OCI-M2 (cell line): ENCODE results near the gene ADGRB2.

Experiments used
- DNase-seq: peaks from one replicate; lab custom pipeline; 2025; ENCODE audit not compliant: unreplicated experiment; lab: John Stamatoyannopoulos, UW

ADGRB2 gene

DNA sequence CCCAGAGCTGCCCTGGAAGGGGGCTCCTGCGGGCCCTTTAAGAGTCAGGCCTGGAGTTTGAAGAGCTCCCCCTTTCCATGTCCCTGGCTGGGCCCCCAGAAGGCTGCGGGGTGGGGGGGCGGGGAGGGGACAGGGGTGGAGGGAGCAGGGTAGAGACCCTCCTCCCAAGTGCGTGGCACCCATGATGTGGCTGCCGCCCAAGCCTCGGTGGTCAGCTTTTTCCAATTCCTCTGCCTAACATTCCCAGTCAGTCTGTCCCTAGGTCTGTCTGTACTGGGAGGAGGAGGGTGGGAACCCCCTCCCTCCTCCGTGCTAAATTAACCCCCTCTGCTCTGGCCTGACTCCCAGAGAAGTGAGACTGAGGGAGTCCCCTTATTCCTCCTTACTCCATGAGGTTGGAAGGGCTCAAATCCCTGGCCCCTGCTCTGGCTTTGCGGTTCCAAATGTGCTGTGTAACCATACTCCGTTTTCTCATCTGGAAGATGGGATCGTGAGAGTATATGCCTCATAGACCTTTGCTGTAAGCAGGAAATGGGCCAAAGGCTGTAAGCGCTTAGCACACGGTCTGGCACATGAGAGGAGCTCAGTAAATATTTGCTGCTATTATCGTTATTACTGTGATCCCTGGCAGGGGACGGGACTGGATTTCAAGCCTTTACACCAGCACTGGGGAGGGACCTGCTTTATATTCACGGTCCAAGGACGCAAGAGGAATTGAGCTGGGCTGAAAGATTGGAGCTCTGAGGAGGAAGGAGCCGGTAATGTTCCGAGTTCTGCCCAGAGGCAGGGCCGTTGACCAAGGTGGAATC lies 59.7 kb downstream of the ADGRB2 start:
- no peak for DNase-seq

DNA sequence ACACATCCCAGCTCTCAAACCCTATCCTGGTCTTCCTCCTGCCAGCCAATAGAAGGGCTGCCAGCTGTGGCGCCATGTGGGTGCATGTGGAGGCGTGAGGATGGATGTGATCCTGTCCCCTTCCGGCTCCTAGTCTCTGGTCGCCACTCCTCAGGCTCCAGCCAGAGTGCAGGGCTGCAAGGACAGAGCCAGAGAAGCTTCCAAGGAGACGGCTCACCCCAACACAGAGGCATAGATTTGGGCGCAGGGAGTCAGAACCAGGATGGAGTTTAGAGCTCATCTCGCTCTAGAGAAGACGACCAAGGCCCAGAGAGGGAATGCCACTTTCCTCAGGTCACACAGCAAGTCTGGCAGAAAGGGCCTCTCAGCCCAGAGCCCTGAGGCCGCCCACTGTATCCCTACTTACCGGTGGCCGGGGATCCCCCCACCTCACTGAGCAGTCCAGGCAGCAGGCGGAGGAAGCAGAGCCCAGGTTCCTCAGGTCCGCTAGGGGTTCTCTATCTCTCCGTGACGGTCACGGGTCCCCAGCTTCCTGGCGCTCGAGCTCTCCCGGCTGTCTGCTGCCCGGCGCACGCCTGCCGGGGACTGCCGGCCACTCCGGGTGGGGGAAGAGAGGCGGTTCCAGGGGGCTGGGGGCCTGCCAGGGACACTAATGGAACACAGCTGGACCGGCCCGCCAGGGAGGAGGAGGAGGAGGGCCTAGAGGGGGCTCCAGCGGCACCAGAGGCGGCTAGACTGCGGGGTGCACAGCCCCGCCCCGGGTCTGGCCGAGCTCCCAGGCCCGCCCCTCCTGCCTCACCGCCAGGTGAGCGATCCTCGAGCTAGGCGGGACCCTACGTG lies 60.5 kb downstream of the ADGRB2 start, which contains the start of gene COL16A1:
COL16A1 (minus strand) TSS at position 587 of the 840 bp plus-strand sequence. CDS start 1,824 bp downstream, outside the sequence.
- no peak for DNase-seq

DNA sequence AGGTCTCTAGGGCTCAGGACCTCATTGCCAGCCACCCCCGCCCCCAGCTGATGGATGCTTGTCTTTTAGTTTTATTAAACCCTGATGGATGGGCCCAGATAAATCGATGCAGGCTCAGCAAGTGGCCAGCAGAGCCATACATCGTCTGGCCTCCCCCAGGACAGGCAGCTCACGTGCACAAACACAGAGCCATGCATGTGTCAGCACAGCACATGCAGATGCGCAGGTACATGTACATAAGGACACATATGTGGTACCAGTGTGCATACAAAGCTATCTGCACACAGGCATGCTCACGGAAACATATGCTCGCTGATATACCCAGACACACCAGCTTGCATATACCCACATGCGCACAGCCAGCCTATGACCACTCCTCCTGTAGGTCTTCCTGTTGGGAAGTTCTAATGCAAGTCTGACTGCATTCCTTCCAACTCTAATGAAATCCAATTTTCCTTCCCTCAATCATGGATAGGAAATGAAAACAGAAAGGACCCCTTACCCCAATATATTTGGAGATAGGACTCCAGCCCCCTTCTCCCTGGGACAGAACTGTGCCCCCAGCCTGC lies 61.2 kb downstream of the ADGRB2 start:
- no peak for DNase-seq

DNA sequence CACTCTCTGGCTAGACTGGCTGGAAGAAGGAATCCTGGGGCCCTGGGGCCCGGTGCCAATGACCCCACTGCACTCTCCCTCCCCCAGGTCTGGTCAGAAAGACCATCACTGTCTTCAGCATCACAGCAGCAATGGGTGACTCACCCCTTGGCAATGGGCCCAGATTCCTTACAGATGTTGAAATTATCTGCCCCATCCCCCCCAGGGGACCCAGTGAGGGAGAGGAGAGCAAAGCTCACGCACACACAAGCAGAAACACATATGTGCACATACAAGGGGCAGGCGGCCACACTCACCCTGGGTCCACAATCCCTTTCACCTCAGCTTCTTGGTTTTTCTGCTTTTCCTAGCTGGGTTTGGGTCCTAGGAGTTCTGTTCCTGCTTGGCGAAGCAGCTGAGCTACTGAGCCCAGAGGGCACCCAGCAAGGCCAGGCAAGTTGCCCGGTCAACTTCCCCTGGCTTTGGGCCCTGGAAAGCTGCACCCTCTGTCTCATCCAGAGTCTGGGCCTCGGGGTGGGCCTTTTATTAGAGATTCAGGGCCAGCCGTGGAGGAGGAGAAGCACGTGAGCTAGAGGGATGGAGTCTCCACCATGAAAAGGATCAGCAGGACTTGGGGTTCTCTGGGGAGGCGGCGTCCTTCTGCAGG lies 62.9 kb downstream of the ADGRB2 start:
- no peak for DNase-seq

DNA sequence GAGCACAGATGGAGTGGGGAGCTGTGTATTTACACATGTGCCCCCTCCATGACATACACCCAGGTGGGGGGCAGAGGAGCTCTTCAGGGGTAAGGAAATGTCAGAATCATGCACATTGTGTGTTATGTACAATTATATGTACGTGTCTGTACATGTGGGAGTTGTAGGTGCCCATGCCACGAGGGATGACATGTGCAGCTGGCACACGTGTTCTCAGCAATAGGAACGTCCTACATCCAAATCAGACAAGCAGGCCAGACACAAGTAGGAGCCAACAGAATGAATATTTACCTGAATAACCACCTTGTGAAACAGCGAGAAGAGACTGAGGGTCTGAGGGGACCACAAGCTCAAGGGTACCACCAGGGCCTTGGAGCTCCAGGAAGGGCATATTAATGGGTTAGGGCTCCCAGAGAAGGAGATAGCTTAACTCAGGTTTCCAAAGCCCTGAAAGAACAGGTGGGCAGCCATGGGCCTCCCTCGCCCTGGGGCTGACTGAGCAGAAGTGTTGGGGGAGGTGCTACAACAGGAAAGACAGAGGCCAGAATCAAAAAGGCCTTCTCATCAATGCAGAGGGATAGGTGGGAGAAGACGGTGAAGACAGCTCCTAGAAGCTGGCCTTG lies 63.6 kb downstream of the ADGRB2 start:
- no peak for DNase-seq

DNA sequence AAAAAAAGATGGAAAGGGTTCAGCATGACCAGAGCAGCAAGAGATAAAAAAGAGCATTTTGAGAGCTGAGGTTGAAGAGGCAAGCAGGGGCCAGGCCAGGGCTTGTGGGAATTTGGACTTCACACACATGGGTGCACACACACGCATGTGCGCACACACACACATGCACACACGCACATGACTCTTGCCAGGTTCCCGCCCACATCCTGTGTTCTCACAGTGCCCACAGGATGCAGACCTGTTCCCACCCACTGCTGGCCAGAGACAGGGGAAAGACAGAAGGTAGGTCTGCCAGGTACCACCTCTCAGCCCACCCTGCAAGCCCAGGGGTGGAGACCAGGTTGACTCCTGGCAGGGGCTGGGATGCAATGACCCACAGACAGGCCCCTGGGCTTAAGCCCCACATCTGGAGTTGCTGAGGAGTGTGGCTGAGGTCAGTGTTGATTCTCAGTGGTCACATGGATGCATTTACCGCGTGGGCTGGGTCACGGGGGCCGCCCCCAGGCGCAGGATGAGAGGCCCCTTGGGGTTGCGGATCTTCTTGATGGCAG lies 64.7 kb downstream of the ADGRB2 start:
- no peak for DNase-seq

DNA sequence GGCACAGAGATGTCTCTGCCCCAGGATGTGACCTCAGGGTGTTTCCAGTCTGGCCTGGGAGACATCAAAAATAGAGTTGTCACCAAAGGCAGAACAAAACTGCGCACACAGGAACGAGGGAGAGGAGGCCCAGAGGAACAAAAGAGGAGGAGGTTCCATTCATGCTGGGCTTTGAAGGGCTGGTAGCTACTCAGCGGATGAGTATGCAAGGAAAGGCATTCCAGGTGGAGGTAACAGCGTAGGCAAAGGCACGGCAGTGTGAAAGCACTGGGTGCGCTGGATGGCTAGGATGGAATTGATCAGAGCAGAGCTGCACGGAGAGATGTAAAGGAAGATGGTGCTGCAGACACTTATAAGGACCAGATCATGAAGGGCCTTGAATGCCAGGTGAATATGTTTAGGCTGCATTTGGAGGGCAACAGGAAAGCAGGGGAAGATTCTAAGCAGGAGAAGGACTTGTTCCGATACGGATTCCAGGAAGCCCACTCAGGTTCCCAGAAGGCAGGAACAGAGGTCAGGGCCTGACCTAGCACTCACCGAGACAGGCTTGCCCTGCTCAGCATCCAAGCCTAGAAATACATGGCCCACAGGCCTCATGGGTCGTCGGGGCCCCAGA lies 66.7 kb downstream of the ADGRB2 start:
- no peak for DNase-seq

DNA sequence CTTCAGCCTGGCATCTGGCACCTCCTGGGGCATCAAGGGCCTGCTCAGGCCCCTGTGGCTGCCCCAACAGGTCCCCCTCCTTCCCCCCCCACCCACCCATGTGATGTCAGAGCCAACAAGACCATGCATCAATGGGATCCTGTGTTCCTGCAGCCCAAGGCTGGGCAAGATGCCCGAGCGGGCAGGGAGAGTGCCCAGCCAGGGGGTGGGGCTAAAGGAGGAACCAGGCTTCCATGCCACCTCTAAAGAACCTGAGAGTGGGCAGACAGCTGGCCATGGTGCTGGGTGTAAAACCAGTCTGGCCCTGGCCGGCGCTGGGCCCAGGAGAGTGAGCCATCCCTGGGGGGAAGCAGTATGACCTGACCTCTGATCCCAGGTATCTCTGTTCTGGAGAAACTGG lies 67.9 kb downstream of the ADGRB2 start:
- DNase-seq: no peak

DNA sequence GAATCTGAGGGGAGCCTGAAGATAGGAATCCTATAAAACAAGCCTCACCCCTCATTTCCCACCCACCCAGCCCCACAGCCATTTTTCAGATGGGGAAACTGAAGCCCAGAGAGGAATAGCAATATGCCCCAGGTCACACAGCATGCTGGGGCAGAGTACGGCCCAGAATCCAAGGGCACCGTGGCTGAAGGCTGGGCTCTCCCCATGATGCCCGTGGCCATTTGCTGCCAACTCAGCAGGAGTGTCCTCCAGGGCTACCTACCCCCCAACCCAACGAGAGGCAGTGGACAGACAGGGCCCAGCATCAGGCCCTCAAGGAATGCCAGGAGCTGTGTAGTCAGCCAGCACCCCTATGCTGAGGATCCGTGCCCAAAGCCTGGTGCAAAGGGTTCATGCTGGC lies 68.8 kb downstream of the ADGRB2 start:
- no peak for DNase-seq

DNA sequence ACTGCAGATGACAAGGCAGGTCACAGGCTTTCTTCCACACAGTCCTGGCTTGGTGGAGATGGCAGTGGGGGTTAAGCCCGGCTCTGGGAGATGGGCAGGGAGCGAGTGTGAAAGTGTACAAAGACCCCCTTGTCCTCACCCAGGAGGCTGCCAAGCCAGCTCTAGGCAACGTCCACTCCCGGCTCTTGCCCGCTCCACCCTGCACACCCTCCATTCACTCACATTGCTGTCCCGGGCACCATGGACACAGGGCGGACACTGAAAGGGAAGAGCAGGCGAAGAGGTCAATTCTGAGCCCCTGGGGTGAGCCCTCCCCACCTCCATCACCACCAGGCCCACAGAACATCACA lies 69.2 kb downstream of the ADGRB2 start:
- no peak for DNase-seq

DNA sequence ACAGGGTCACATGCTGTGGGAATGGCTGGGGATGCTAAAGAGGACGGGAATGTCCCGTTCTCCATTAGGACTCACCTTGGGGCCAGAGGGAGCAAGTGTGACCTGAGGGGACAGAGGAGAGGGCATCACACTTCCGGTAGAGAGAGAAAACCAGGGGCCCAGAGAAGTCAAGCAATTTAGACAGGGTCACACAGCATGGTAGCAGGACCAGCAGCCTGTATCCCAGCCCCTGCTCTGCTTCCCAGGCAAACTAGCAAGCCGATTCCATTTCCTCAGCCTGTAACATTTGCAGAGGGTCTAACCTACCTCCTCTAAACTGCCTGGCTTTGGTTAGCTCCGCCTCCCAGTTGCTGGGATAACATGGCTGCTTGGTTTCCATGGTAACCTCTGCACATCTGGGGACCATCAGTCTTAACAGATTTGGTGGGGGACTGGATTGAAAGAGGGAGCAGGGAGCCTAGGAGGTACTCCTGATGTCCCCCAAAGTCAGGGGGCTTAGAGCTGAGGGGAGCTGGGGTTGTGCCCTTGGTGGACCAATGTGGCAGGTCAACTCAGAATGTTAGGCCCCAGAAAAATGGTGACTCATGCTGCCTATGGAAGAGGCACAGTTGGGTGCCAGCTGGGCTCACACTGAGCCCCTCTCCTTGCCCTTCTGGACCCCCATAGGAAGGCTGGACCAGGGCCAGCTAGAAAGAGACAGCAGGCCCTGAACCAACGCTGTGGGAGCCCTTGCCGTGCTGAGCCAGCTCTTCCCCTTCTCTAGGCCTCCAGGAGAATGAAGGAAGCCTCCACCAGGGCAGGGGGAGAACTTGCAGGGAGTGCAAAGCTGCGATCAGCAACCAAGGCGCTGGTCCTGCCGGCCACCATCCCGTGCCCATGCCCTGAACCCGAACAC lies 69.8 kb downstream of the ADGRB2 start:
- DNase-seq: no peak

DNA sequence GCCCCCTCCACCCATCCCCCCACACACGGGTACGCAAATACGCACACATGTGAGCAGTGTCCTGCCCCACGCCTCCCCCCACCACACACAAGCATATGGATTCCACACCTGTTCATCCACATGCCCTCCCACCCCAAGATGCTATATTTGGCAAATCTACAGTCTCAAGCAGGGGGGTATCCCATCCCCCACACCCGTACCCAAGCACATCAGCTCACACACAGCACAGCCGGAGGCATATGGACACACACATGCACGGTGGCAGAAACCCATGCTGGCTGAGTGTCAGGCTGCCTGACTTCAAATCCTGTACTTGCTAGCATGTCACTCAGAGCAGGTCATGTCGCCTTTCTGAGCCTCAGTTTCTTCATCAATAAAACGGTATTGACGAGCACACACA lies 70.9 kb downstream of the ADGRB2 start:
- DNase-seq: no peak

DNA sequence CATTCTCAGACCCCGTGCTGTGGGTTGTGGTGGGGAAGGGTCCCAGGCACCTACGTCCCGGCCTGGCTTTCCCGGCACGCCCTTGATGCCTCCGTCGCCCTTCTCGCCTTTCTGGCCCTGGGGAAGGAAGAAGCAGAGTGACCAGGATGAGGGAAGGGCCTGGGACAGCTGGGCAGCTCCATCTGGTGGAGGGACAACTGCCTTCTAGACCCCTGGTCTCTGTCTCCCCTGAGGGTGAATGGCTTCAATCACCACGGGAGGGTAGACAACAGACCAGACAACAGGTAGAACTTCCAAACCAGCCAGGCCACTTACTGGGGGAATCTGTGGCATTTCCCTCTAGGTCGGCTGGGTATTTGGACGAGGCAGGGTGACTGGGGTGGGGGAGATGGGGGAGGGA lies 72.2 kb downstream of the ADGRB2 start:
- DNase-seq: no peak

DNA sequence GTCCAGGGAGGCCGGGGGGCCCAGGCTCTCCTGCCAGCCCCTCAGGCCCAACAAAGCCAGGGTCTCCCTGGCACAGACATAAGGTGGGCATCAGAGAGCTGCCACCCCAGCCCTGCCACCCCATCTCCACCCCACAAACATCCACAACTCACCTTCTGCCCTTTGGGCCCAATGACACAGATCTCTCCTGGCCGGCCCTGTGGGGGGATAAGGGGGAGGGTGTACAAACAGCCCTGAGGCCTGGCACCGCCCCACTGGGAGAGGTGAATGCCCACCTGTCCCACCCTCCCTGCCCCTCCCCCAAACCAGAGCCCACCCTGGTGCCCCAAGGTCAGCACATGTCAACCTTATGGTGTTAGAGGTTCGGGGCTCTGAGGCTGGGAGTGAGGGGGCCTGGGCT lies 72.7 kb downstream of the ADGRB2 start:
- DNase-seq: no peak

DNA sequence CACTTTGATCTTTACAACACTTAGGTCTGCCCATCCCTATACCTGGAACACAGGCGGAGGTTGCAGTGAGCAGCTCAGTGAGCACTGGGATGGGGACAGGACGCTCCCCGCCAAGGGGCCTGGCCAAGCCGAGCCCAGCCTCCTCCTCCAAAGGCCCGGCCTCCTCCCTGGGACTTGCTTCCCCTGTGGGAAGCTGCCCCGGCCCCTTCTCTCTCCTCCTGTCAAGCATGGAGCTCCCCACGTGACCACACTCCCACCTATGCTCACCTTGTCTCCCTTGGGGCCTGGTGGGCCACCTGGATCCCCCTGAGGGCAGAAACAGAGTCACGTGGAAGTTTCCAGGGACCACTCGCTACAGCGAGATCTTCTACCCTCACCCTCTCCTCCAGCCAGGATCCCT lies 73.2 kb downstream of the ADGRB2 start:
- no peak for DNase-seq

DNA sequence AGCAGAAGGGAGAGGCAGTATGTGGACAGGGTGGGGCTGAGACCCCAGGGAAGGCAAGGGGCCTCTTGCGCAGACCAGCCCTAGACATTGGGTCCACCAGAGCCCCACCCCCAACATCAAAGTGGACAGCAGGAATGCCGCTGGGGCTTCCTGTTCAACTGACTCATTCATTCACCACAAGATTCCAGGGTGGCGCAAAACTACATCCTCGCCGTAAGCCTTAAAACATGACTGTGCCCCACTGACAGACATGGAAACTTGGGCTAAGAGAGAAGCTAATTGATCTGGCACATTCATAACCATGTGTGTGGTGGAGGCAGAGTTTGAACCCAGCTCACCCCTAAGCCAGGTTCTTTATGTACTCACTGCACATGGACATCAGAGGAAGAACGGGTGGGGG lies 74.3 kb downstream of the ADGRB2 start:
- no peak for DNase-seq

DNA sequence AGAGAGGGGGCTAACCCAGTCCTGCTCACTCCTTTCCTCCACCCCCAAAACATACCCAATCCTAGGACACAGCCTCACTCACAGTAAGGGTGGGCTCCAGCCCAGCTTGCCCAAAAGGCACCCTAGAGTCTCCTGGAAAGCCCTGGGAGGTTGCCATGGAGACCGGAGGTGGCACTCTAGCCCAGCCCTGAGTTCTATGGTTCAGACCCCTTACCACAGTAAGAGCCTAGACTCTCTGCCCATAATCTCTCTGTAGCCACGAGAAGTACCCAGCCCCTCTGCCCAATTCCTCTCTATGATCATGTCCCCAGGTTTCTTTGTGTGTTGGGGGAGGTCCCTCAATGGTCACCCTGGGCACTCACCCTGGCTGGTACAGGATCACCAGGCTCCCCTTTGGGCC lies 74.8 kb downstream of the ADGRB2 start:
- DNase-seq: no peak

DNA sequence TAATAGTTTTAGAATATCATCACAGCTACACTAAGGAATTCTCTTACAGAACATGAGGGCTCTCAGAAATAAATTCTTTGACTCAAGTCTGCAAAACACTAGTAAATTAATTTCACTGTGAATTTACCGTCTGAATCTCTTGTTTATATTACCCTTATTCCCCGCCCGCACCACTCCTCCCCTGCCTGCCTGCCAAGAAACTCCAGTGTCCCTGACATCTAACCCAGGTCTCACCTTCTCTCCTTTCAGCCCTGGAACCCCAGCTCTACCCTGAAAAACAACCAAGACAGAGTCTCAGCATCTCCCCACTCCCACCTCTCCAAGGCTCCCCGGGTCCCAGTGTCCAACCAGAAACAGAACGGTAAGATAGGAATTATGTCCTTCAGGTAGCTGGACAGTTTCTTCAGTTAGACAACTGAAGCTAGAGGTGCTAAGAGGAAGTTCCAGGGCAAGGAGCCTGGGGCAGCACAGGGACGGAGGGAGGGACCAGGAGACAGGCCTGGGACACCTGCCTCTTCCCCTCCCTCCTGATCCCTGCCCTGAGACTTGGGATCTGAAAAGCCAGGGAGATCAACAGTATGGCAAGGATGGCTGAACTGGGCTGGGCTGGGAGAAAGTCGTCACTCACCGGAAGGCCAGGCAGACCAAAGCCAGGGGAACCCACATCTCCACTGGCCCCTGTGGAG lies 75.8 kb downstream of the ADGRB2 start:
- no peak for DNase-seq

DNA sequence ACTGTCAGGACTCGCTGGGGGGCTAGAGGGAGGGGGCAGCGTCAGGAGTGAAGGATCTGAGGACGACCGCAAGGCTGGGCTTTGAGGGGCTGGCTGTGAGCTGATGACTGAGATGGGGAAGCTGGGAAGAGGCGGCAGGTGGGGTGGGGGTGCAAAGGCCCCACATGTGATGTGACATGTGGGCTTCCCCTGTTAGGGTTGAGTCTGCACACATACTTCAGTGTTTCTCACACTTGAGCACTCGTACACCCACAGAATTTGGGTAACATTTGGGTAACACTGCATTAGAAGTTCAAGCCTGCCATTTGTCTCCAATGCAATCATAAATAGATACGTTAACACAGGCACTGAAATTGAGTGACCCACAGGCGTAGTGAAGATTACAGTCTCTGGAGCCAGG lies 76.5 kb downstream of the ADGRB2 start:
- DNase-seq: no peak
